ENCODE measurements around the gene COL5A2. TPM values are rescaled to one million over a fixed set of nuclear protein-coding genes. Genes with fewer than 3 reads are reported as not detected.

Gene COL5A2
- total RNA-seq, 4 donors from 2014 or later, result 16.1 to 62.8 (median 33.1) TPM

DNA sequence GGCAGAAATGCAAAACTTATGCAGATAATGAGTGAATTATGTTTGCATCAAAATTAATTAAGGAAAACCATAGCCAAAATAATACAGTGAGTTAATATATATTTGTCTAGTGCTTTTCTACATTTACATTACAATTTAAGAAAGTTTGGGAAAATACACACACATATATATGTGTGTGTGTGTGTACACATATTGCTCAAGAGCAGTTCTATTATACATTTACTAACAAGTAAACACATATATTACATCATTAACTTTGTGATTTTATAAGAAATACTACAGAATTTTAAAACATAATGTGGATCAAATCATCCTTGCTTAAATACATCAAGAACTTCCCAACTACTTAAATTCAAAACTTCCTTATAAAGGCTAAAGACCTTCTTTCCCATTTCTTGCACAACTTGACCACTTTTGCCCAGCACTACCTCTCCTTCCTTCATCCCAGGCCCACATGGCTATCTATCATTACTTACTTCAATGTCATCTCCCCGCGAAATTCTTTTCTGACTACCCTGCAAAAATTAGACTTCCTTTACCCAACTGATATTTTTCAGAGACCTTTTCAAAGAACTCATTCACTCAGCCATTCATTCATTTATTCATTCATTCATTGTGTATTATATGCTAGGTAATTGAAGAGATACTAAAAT is 68.4 kb downstream of the COL5A2 start:
- no peak for TF ChIP-seq POLR2AphosphoS5 (IDR thresholded peaks at IDR 0.05)
- no peak for TF ChIP-seq EP300 (IDR thresholded peaks at IDR 0.05; ENCODE audit: low read depth)
- TF ChIP-seq POLR2A (IDR thresholded peaks at IDR 0.05), result no peak
- TF ChIP-seq, protein P1, sequence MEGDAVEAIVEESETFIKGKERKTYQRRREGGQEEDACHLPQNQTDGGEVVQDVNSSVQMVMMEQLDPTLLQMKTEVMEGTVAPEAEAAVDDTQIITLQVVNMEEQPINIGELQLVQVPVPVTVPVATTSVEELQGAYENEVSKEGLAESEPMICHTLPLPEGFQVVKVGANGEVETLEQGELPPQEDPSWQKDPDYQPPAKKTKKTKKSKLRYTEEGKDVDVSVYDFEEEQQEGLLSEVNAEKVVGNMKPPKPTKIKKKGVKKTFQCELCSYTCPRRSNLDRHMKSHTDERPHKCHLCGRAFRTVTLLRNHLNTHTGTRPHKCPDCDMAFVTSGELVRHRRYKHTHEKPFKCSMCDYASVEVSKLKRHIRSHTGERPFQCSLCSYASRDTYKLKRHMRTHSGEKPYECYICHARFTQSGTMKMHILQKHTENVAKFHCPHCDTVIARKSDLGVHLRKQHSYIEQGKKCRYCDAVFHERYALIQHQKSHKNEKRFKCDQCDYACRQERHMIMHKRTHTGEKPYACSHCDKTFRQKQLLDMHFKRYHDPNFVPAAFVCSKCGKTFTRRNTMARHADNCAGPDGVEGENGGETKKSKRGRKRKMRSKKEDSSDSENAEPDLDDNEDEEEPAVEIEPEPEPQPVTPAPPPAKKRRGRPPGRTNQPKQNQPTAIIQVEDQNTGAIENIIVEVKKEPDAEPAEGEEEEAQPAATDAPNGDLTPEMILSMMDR (IDR thresholded peaks at IDR 0.05), result no peak
- 82 to 95% methylated on average over 2 of the region's 2 CpGs for WGBS, 2 donors (ENCODE audit: low coverage in 1 of 2)
- Histone ChIP-seq H3K9me3 (no peaks in the 10 kb centered on the region), H3K27me3 (no peaks in the 10 kb centered on the region), H3K4me1 (peaks cover 0 to 4% (median 0%) of the 10 kb centered on the region in 4 donors), H3K4me3 (no peak overlapping the region), H3K27ac (no peak overlapping the region), H3K36me3 (no peaks in the 10 kb centered on the region)
- in situ Hi-C loops (cut with MboI; ENCODE audit: low pct_ligation_motif_present in 1 of 4, low pct_unique_long_range_greater_than_20kb in 1 of 4, low sequenced_read_pairs in 3 of 4), result loop anchor here in 1 of 4 donors (25.0 kb wide), 1 partner anchor 301 kb away; no protein-coding TSS in a partner anchor
- no peak for DNase-seq
- intact Hi-C loops (cut with DNase I; ENCODE audit: low total_unique reads), result no loop called here

GRCh38 chr2:189109921-189110397 is 69.6 kb downstream of the COL5A2 start:
- Histone ChIP-seq H3K9me3 (no peaks in the 10 kb centered on the region), H3K36me3 (no peaks in the 10 kb centered on the region), H3K4me1 (no peaks in the 10 kb centered on the region), H3K27ac (no peak overlapping the region), H3K27me3 (no peaks in the 10 kb centered on the region), H3K4me3 (no peak overlapping the region)
- no peak for DNase-seq
- WGBS, 2 donors (ENCODE audit: low coverage in 1 of 2), result 60% methylated on average over 2 of the region's 2 CpGs; no CpG with 5 or more reads in 1 of the 2 donors
- in situ Hi-C loops (cut with MboI; ENCODE audit: low pct_ligation_motif_present in 1 of 4, low pct_unique_long_range_greater_than_20kb in 1 of 4, low sequenced_read_pairs in 3 of 4), result loop anchor here in 1 of 4 donors (25.0 kb wide), 1 partner anchor 302 kb away; no protein-coding TSS in a partner anchor
- TF ChIP-seq EP300 (IDR thresholded peaks at IDR 0.05; ENCODE audit: low read depth) (no peak), POLR2AphosphoS5 (IDR thresholded peaks at IDR 0.05) (no peak), POLR2A (IDR thresholded peaks at IDR 0.05) (no peak)
- TF ChIP-seq, protein P1 (IDR thresholded peaks at IDR 0.05), result no peak
- intact Hi-C loops (cut with DNase I; ENCODE audit: low total_unique reads), result no loop called here

DNA sequence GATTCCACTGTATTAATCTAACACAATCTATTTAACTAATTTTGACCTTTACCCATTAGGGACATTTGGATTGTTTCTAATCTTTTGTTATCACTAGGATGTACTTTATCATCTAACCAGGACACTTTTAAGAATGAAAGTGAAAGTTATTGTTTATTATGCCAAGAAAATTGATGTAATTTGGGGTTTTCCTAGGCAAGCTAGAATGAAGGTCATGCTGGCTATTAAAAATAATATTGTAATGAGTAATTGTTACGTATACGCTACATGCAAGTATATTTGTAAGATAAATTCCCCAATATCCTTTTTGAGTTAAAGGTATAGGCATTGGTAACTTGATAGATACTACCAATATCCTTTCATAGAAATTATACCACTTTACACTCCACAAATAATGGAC is 74.6 kb downstream of the COL5A2 start:
- Histone ChIP-seq H3K27ac (peak overlapping the region in 1 of 4 donors; percentile 2), H3K4me3 (no peak overlapping the region), H3K9me3 (no peaks in the 10 kb centered on the region), H3K4me1 (peaks cover 0 to 3% (median 0%) of the 10 kb centered on the region in 4 donors), H3K27me3 (no peaks in the 10 kb centered on the region), H3K36me3 (no peaks in the 10 kb centered on the region)
- DNase-seq, result no peak
- TF ChIP-seq POLR2AphosphoS5 (IDR thresholded peaks at IDR 0.05) (no peak), POLR2A (IDR thresholded peaks at IDR 0.05) (no peak), EP300 (IDR thresholded peaks at IDR 0.05; ENCODE audit: low read depth) (no peak)
- TF ChIP-seq, protein P1 (IDR thresholded peaks at IDR 0.05), result no peak
- intact Hi-C loops (cut with DNase I; ENCODE audit: low total_unique reads) (no loop called here), in situ Hi-C loops (cut with MboI; ENCODE audit: low pct_ligation_motif_present in 1 of 4, low pct_unique_long_range_greater_than_20kb in 1 of 4, low sequenced_read_pairs in 3 of 4) (loop anchor here in 1 of 4 donors (25.0 kb wide), 1 partner anchor 307 kb away; no protein-coding TSS in a partner anchor)
- WGBS, 2 donors (ENCODE audit: low coverage in 1 of 2), result 56 to 58% methylated on average over 2 of the region's 2 CpGs

DNA sequence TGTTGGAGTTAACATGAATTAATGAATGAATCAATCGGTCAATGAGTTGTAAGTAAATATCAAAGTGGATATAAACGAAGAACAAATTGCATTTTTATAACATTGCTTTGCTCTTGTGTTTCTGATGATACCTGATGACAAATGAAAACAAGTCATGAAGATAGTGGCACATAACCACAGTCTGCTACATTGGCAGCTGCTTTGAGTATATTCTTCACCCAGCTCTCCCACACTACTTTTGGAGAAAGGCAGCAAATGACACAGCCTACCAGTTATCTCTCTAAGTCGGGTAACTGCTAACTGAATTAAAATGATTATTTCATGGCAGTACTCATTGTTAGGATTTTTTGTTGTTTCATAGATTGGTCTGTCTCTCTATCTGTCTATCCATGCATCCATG is 76.8 kb downstream of the COL5A2 start:
- 78 to 79% methylated on average over 3 of the region's 3 CpGs for WGBS, 2 donors (ENCODE audit: low coverage in 1 of 2)
- H3K4me3 ChIP-seq, result no peak overlapping the region
- TF ChIP-seq POLR2AphosphoS5 (IDR thresholded peaks at IDR 0.05), result no peak
- TF ChIP-seq, protein P1 (IDR thresholded peaks at IDR 0.05), result no peak
- no peak for TF ChIP-seq POLR2A (IDR thresholded peaks at IDR 0.05)
- no peak for TF ChIP-seq EP300 (IDR thresholded peaks at IDR 0.05; ENCODE audit: low read depth)
- H3K27ac ChIP-seq, result no peak overlapping the region
- in situ Hi-C loops (cut with MboI; ENCODE audit: low pct_ligation_motif_present in 1 of 4, low pct_unique_long_range_greater_than_20kb in 1 of 4, low sequenced_read_pairs in 3 of 4), result loop anchor here in 1 of 4 donors (25.0 kb wide), 1 partner anchor 310 kb away; no protein-coding TSS in a partner anchor
- no peaks in the 10 kb centered on the region for H3K27me3 ChIP-seq
- peaks cover 0 to 3% (median 0%) of the 10 kb centered on the region in 4 donors for H3K4me1 ChIP-seq
- DNase-seq, result no peak
- H3K9me3 ChIP-seq, result no peaks in the 10 kb centered on the region
- H3K36me3 ChIP-seq, result no peaks in the 10 kb centered on the region
- intact Hi-C loops (cut with DNase I; ENCODE audit: low total_unique reads), result no loop called here
